Panc1 (cell line): ENCODE results near the gene CKM.

ENCODE experiments used
- CTCF ChIP-seq: fragments of 450-650 bp; IDR thresholded peaks from 2 replicates; pipeline ENCODE4 v1.5.1; 2017; ENCODE audit warnings: mild to moderate bottlenecking
- POLR2AphosphoS5 ChIP-seq: IDR thresholded peaks from 2 replicates; pipeline ENCODE4 v1.6.1; 2012; ENCODE audit warnings: mild to moderate bottlenecking, low read depth, low read length, moderate library complexity

- TF ChIP-seq CTCF (no peak), POLR2AphosphoS5 (no peak)
Measured at GRCh38 chr19:45304141-45304926, 18.3 kb downstream of the CKM start.
